HFFc6 (cell line): ENCODE data around the gene XPC. TPM values are rescaled to one million over a fixed set of nuclear protein-coding genes. Genes with fewer than 3 reads are reported as not detected.

Experiments
- DNase-seq: peaks from one replicate; pipeline ENCODE4 v3.0.0-alpha.2; 2018
- H3K27ac Mint-ChIP-seq: 2 replicates; pipeline ENCODE4 v1.8.0; 2020; ENCODE audit warnings: mild to moderate bottlenecking, mixed read lengths
- H3K27me3 Mint-ChIP-seq: 2 replicates; pipeline ENCODE4 v1.8.0; 2021; ENCODE audit warnings: mild to moderate bottlenecking, moderate library complexity, mixed read lengths; ENCODE audit not compliant: insufficient read depth
- H3K36me3 Mint-ChIP-seq: 2 replicates; pipeline ENCODE4 v1.8.0; 2021; ENCODE audit warnings: low read depth, mixed read lengths
- H3K4me1 Mint-ChIP-seq: 2 replicates; pipeline ENCODE4 v1.8.0; 2020; ENCODE audit warnings: low read depth, mixed read lengths
- H3K4me3 Mint-ChIP-seq: 2 replicates; pipeline ENCODE4 v1.8.0; 2020; ENCODE audit warnings: mild to moderate bottlenecking, moderate library complexity, mixed read lengths
- H3K9me3 Mint-ChIP-seq: 2 replicates; pipeline ENCODE4 v1.8.0; 2020; ENCODE audit warnings: mild to moderate bottlenecking, mixed read lengths
- total RNA-seq, 6 experiments: library from RNA; stranded (reverse); fragmentation: NEBNext Ultra II Directional; extraction: Animal tissue kit (Norgen Biotek cat#: 25700); gene quantifications; 2 replicates in 1 of 6; 3 replicates in 5 of 6; pipeline ENCODE4 v1.2.3, GENCODE V29; 2021
- TF ChIP-seq, protein P1 (sequence below): fragments of 200-600 bp; sonication (generic); IDR thresholded peaks from 2 replicates; pipeline ENCODE4 v1.5.0; 2021; ENCODE audit warnings: antibody characterized with exemption, mild to moderate bottlenecking

Gene XPC
- total RNA-seq, 6 experiments from 2014 or later = 38.7 to 40.3 (median 39.5) TPM

DNA sequence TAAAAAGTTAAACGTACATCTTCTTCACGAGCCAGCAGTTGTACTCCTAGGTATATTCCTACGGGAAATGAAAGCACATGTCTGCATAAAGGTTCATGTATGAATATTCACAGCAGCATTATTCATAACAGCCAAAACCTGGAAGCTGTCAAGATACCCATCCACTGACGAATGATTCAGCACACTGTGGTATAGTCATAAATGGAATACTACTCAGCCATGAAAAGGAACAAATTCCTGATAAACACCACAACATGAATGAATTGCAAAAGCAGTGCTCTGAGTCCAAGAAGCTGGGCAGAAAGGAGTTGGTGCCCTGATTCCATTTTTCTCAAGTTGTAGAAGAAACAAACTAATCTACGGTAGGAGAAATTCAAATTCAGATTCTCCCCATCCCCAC is 49.7 kb downstream of the XPC start:
- DNase-seq = no peak
- Mint-ChIP-seq H3K27me3 (peaks cover 7% of the 10 kb centered on the region), H3K27ac (no peak overlapping the region; the same call in 1 of the 2 replicates), H3K36me3 (peaks cover 58% of the 10 kb centered on the region), H3K9me3 (no peaks in the 10 kb centered on the region), H3K4me3 (no peak overlapping the region), H3K4me1 (peaks cover 37% of the 10 kb centered on the region)
- TF ChIP-seq, protein P1, sequence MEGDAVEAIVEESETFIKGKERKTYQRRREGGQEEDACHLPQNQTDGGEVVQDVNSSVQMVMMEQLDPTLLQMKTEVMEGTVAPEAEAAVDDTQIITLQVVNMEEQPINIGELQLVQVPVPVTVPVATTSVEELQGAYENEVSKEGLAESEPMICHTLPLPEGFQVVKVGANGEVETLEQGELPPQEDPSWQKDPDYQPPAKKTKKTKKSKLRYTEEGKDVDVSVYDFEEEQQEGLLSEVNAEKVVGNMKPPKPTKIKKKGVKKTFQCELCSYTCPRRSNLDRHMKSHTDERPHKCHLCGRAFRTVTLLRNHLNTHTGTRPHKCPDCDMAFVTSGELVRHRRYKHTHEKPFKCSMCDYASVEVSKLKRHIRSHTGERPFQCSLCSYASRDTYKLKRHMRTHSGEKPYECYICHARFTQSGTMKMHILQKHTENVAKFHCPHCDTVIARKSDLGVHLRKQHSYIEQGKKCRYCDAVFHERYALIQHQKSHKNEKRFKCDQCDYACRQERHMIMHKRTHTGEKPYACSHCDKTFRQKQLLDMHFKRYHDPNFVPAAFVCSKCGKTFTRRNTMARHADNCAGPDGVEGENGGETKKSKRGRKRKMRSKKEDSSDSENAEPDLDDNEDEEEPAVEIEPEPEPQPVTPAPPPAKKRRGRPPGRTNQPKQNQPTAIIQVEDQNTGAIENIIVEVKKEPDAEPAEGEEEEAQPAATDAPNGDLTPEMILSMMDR = no peak

DNA sequence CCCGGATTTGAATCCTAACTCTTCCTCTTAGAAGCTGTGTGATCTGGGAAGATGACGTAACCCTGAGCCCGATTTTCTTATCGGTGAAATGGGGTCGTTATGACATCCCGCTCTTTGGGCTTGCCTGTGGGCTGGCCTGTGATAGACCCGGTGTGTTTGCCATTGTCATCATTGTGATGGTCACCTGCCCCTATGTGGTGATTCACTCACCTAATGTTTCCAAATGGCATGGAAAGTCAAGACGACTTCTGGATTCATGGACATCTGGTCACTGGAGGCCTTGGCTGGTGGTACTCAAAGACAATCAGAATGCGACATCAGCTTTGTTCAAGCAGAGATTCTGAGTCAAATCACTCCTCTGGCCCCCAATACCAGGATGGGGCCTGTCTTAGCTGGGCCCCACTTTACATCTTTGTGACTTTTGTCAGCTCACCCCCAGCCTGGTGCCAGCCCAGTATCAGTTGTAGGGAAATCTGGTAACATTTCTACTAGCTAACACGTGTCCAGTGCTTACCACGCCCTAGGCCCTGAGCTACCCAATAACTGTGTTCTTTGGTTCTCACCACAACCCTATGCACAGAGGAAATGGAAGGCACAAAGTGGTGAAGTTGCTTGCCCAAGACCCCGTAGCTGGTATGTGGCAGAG is 50.8 kb downstream of the XPC start:
- Mint-ChIP-seq H3K36me3 (peaks cover 50% of the 10 kb centered on the region), H3K27me3 (peaks cover 3% of the 10 kb centered on the region; the same call in 1 of the 2 replicates), H3K4me1 (peaks cover 37% of the 10 kb centered on the region), H3K27ac (no peak overlapping the region), H3K4me3 (peak overlapping the region; percentile 100), H3K9me3 (no peaks in the 10 kb centered on the region)
- DNase-seq = no peak
- TF ChIP-seq, protein P1 = no peak

DNA sequence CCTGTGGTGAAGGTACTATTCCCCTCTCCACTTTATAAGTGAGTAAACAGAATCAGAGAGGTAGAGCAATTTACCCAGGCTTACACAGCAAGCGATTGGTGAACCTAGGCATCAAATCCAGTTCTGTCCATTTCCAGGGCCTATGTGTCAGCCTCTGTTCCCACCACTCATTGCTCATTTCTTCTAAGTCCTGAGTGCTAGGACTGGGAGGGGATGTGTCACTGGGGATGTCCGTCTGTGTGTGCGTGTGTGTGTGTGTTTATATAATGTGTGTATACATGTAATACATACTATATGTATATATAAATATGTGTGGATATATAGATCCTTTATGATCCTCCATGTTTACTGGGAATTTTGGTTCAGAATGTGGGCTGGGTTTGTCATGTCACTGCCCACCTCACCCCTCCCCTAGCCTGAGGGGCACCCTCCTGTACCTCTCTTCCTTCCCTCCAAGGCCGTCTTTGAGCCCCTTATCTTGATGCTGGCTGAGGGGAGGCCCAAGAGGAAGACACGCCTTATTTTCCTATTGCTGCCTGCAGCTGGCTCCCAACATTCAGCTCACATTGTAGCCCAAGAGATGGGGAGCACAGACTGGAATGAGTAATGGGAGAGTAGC is 51.4 kb downstream of the XPC start:
- peak overlapping the region; percentile 98 for H3K27ac Mint-ChIP-seq
- DNase-seq = no peak

GRCh38 chr3:14126017-14126886 is 52.1 kb downstream of the XPC start:
- Mint-ChIP-seq H3K4me1 (peaks cover 38% of the 10 kb centered on the region), H3K27ac (peak overlapping the region; percentile 98), H3K9me3 (no peaks in the 10 kb centered on the region), H3K36me3 (peaks cover 39% of the 10 kb centered on the region), H3K4me3 (peak overlapping the region; percentile 100), H3K27me3 (peaks cover 3% of the 10 kb centered on the region; the same call in 1 of the 2 replicates)
- TF ChIP-seq, protein P1 = no peak
- no peak for DNase-seq

More for the DNA sequence above, 51.4 kb downstream of the XPC start:
- Mint-ChIP-seq H3K9me3 (no peaks in the 10 kb centered on the region), H3K27me3 (peaks cover 3% of the 10 kb centered on the region; the same call in 1 of the 2 replicates), H3K4me3 (peak overlapping the region; percentile 100), H3K36me3 (peaks cover 46% of the 10 kb centered on the region), H3K4me1 (peaks cover 38% of the 10 kb centered on the region)
- TF ChIP-seq, protein P1 = no peak

DNA sequence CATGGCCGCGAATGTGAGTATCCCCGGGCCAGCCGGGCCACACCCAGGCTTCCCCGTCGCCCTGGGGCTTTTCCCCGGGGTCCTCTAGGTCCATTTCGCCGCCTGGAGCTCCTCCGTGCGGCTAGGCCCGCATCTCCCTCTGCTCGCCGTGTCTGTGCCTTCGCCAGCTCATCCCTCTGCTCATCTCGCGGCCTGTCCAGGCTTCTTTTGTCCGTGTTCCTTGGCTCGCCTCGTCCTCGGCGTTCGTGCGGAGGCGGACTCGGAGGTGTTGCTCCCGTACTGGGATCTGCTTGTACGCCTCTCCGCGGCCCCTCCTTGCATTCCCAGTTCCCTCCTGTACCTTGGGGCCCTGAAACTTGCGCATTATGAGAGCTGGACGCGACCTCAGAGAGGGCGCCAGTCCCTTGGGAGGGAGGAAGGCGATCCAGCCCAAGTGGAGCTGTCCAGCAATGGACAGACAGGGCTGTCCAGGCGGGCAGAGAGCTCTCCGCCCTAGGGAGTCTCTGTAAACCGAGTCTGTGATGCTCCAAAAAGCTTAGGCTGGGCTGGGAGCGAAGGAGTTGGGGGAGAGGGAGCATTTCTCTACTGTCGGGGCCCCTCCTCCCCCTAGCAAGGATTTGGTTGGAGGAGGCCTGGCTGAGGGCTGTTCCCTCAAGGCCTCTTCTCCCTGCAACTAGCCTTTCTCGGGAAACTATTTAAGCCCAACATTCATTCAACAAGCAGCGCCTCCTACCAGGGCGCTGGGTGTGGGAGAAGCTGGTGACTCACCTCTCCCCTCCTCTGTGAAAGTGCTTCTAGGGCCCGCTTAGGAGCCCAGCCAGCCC is 53.0 kb downstream of the XPC start:
- peak overlapping the region; percentile 100 for H3K4me3 Mint-ChIP-seq
- H3K27ac Mint-ChIP-seq = peak overlapping the region; percentile 98
- H3K27me3 Mint-ChIP-seq = peaks cover 3% of the 10 kb centered on the region; the same call in 1 of the 2 replicates
- H3K36me3 Mint-ChIP-seq = peaks cover 38% of the 10 kb centered on the region
- H3K9me3 Mint-ChIP-seq = no peaks in the 10 kb centered on the region
- DNase-seq = peak; percentile 95
- TF ChIP-seq, protein P1 = no peak; the same call in 1 of the 2 replicates
- peaks cover 38% of the 10 kb centered on the region for H3K4me1 Mint-ChIP-seq
